ENCODE data around the gene SUSD6. TPM values are rescaled to one million over a fixed set of nuclear protein-coding genes. Genes with fewer than 3 reads are reported as not detected.

Gene SUSD6
- polyA plus RNA-seq, 2 of the 4 experiments (the other 2 are of a cell fraction), result 4.3 to 7.0 TPM

DNA sequence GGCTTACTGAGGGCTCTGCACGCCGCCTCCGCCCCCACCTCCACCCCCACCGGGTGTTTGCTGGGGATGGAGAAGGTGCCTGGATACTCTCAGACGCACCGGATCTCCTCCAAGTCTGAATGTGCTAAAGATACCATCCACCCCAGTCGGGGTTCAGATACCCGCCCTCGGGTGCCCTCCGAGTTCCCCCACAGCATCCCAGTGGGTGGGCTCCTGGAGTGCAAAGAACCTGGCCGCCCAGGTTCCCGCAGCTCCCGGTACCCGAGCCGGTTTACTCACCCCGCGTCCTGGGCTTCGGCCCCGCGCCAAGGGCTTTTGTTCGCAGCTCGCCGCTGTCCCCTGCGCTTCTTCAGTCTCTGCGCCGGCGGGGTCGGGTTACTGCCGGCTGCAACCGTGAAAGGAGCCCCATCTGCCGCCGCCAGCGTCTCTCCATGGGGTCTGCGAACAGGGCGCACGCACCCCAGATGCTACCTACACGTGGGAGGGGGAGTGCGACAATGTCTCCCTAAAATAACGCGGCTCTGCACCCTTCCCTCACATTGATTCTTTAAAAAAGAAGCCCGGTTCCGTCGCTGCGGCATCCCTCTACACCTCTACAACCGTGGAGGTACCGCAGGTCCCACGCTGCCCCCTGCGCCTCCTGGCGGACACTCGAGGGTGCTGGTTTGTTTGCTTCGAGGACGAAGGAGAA is 37.0 kb upstream of the SUSD6 start, which contains the start of gene CCDC177 (continued):
- TF ChIP-seq CHD4 (IDR thresholded peaks at IDR 0.05; ENCODE audit: borderline replicate concordance), result no peak
- TF ChIP-seq NR3C1 (IDR thresholded peaks at IDR 0.05), result no peak
- no peak for TF ChIP-seq FOSL2 (IDR thresholded peaks at IDR 0.05)
- TF ChIP-seq FOSL2 (CRISPR knock-in tag; IDR thresholded peaks at IDR 0.05), result no peak
- no peak for TF ChIP-seq POLR2A (IDR thresholded peaks at IDR 0.05; ENCODE audit: low read length)
- 0 out of 2 replicates have a peak, but pooled peaks have one; percentile 49 for TF ChIP-seq HDAC2 (IDR thresholded peaks at IDR 0.05)
- TF ChIP-seq, protein P1, sequence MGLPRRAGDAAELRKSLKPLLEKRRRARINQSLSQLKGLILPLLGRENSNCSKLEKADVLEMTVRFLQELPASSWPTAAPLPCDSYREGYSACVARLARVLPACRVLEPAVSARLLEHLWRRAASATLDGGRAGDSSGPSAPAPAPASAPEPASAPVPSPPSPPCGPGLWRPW (IDR thresholded peaks at IDR 0.05), result no peak

DNA sequence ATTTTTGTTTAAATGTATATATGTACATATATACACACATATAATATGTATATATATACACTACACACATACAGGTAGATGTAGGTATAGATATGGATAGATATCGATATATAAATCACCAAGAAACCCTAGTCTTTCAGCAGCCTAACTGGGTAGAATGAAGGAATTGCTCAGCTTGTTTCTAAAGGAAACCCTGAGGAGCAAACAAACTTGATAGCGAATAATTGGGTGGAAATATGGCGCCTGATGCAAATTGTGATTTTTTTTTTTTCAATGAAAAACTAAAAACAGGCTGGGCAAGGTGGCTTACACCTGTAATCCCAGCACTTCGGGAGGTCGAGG is 36.5 kb upstream of the SUSD6 start:
- H3K4me1 ChIP-seq, result peaks cover 30% of the 10 kb centered on the region; the same call in 2 of the 3 replicates
- ATAC-seq (no peak), DNase-seq (ENCODE audit: low read depth in 1 of 2, low spot score in 1 of 2) (no peak), FAIRE-seq (no peak)
- 8% methylated on average over 5 of the region's 5 CpGs for WGBS (ENCODE audit: missing lambda C conversion rate)
- no peak overlapping the region for H3K4me3 ChIP-seq
- no peak overlapping the region for H3K27ac ChIP-seq
- H3K9me3 ChIP-seq, result no peaks in the 10 kb centered on the region
- H3K4me2 ChIP-seq, result peak overlapping the region; percentile 81
- TF ChIP-seq ZC3H11A (IDR thresholded peaks at IDR 0.05) (no peak), CEBPB (IDR thresholded peaks at IDR 0.05) (no peak), JUNB (IDR thresholded peaks at IDR 0.05) (no peak)
- TF ChIP-seq, protein P2, sequence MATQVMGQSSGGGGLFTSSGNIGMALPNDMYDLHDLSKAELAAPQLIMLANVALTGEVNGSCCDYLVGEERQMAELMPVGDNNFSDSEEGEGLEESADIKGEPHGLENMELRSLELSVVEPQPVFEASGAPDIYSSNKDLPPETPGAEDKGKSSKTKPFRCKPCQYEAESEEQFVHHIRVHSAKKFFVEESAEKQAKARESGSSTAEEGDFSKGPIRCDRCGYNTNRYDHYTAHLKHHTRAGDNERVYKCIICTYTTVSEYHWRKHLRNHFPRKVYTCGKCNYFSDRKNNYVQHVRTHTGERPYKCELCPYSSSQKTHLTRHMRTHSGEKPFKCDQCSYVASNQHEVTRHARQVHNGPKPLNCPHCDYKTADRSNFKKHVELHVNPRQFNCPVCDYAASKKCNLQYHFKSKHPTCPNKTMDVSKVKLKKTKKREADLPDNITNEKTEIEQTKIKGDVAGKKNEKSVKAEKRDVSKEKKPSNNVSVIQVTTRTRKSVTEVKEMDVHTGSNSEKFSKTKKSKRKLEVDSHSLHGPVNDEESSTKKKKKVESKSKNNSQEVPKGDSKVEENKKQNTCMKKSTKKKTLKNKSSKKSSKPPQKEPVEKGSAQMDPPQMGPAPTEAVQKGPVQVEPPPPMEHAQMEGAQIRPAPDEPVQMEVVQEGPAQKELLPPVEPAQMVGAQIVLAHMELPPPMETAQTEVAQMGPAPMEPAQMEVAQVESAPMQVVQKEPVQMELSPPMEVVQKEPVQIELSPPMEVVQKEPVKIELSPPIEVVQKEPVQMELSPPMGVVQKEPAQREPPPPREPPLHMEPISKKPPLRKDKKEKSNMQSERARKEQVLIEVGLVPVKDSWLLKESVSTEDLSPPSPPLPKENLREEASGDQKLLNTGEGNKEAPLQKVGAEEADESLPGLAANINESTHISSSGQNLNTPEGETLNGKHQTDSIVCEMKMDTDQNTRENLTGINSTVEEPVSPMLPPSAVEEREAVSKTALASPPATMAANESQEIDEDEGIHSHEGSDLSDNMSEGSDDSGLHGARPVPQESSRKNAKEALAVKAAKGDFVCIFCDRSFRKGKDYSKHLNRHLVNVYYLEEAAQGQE (IDR thresholded peaks at IDR 0.05), result no peak
- ChIA-PET POLR2A (interaction anchor here (0.6 to 0.7 kb wide), 3 partner anchors 39 to 82 kb away, joined by 3 read pairs; no protein-coding TSS in a partner anchor), CTCF (interaction anchor here (0.6 to 8.4 kb wide), 28 partner anchors 10 to 1129 kb away, joined by 3 to 169 read pairs (median 4); no protein-coding TSS in a partner anchor)

DNA sequence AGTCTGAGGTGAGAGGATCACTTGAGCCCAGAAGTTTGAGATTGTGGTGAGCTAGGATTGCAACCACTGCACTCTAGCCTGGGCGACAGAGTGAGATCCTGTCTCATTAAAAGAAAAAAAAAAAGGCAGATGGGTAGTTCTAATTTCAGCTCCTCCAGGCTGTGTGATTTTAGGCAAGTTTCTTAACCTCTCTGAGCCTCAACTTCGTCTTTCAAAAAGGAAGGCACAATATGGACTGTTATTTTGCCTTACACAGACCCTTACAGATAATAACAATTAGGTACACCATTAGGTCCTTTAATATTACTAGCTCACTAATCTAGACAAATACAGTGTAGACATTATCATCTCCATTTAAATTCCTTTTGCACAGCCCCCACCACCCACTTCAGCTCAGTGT is 31.9 kb upstream of the SUSD6 start:
- TF ChIP-seq ZNF302 (CRISPR knock-in tag; IDR thresholded peaks at IDR 0.05), result no peak
- no peak for TF ChIP-seq FOSL2 (IDR thresholded peaks at IDR 0.05)
- TF ChIP-seq FOSL2 (CRISPR knock-in tag; IDR thresholded peaks at IDR 0.05), result no peak
- TF ChIP-seq ZFP36 (IDR thresholded peaks at IDR 0.05; ENCODE audit: borderline replicate concordance, partially characterized antibody), result peak; percentile 22
- 27% methylated on average over 2 of the region's 2 CpGs for WGBS (ENCODE audit: missing lambda C conversion rate)
- Histone ChIP-seq H3K4me2 (peak overlapping the region; percentile 14; the same call in 2 of the 3 replicates), H3K27ac (no peak overlapping the region), H3K4me1 (peaks cover 5% of the 10 kb centered on the region; the same call in 1 of the 3 replicates), H3K9me3 (no peaks in the 10 kb centered on the region), H3K4me3 (no peak overlapping the region)
- ATAC-seq (no peak), DNase-seq (ENCODE audit: low read depth in 1 of 2, low spot score in 1 of 2) (no peak), FAIRE-seq (no peak)
- ChIA-PET POLR2A (no interaction called here), CTCF (interaction anchor here (0.6 to 5.3 kb wide), 21 partner anchors 8 to 338 kb away, joined by 3 to 34 read pairs (median 3); no protein-coding TSS in a partner anchor)

DNA sequence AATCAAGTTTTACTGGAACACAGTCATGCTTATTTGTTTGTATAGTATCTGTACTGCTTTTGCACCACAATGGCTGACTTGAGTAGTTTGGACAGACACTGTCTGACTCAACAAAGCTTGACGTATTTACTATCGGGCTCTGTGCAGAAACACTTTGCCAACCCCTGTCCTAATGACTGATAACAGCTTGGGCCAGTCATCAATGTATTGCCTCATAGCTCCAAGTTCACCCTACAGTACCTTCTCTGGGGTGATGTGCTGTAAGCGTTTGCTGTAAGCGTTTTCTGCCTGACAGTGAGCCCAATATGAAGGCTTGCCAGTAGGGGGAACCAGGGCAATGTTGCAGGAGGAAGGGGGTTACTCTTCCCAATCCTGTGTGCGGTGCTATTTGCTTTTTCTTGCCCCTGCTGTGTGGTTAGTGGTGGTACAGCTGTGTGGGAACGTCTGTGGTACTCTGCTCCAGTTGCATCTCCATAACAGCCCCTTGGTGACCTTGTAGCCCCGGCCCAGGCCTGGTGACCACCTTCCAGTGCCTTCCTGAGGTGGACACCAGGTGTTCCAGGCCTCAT is 31.3 kb upstream of the SUSD6 start:
- H3K4me1 ChIP-seq, result peaks cover 5% of the 10 kb centered on the region; the same call in 1 of the 3 replicates
- ChIA-PET CTCF (interaction anchor here (0.6 to 5.3 kb wide), 22 partner anchors 9 to 229 kb away, joined by 3 to 34 read pairs (median 3); no protein-coding TSS in a partner anchor), POLR2A (no interaction called here)
- WGBS (ENCODE audit: missing lambda C conversion rate), result 23% methylated on average over 7 of the region's 7 CpGs
- peak; percentile 92 to 93 for ATAC-seq
- H3K4me3 ChIP-seq, result no peak overlapping the region
- peak; percentile 60 to 71 for DNase-seq (ENCODE audit: low read depth in 1 of 2, low spot score in 1 of 2)
- no peaks in the 10 kb centered on the region for H3K9me3 ChIP-seq
- H3K4me2 ChIP-seq, result peak overlapping the region; percentile 14; the same call in 2 of the 3 replicates
- no peak for FAIRE-seq
- no peak overlapping the region for H3K27ac ChIP-seq
- TF ChIP-seq ZFP36 (IDR thresholded peaks at IDR 0.05; ENCODE audit: borderline replicate concordance, partially characterized antibody) (no peak), POLR2A (IDR thresholded peaks at IDR 0.05; ENCODE audit: low read length) (no peak), RFX5 (IDR thresholded peaks at IDR 0.05) (no peak), NR3C1 (IDR thresholded peaks at IDR 0.05) (no peak), HOXA7 (CRISPR knock-in tag; IDR thresholded peaks at IDR 0.05) (no peak), GATA3 (IDR thresholded peaks at IDR 0.05; ENCODE audit: borderline replicate concordance) (no peak), JUN (IDR thresholded peaks at IDR 0.05) (no peak), SMC3 (IDR thresholded peaks at IDR 0.05) (no peak), MAFK (IDR thresholded peaks at IDR 0.05; ENCODE audit: partially characterized antibody) (peak; percentile 24), ZNF302 (CRISPR knock-in tag; IDR thresholded peaks at IDR 0.05) (no peak), TFCP2L1 (CRISPR knock-in tag; IDR thresholded peaks at IDR 0.05) (no peak), SREBF2 (IDR thresholded peaks at IDR 0.05) (no peak), EHF (CRISPR knock-in tag; IDR thresholded peaks at IDR 0.05) (no peak), NPAS2 (CRISPR knock-in tag; IDR thresholded peaks at IDR 0.05; ENCODE audit: borderline replicate concordance) (no peak), ESRRA (IDR thresholded peaks at IDR 0.05; ENCODE audit: borderline replicate concordance, low read length) (no peak), KDM5A (IDR thresholded peaks at IDR 0.05) (no peak), FOSL2 (IDR thresholded peaks at IDR 0.05) (no peak), FOSL2 (CRISPR knock-in tag; IDR thresholded peaks at IDR 0.05) (peak; percentile 52), HOXB13 (CRISPR knock-in tag; IDR thresholded peaks at IDR 0.05; ENCODE audit: low read depth) (no peak), RAD21 (conservative IDR thresholded peaks at IDR 0.05 in 1 of 2, IDR thresholded peaks at IDR 0.05 in 1 of 2) (peak; percentile 34 to 46; a peak in 4 of 5 replicates)
- TF ChIP-seq, protein P3, sequence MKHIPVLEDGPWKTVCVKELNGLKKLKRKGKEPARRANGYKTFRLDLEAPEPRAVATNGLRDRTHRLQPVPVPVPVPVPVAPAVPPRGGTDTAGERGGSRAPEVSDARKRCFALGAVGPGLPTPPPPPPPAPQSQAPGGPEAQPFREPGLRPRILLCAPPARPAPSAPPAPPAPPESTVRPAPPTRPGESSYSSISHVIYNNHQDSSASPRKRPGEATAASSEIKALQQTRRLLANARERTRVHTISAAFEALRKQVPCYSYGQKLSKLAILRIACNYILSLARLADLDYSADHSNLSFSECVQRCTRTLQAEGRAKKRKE (CRISPR knock-in tag; IDR thresholded peaks at IDR 0.05; ENCODE audit: low read depth), result no peak
